Skin of body (tissue), 2 donors: ENCODE measurements around the gene BMPR1B. TPM values are rescaled to one million over a fixed set of nuclear protein-coding genes. Genes with fewer than 3 reads are reported as not detected.

Experiments used
- DNase-seq: peaks from one replicate; lab custom pipeline; 2025; lab: John Stamatoyannopoulos, UW
- total RNA-seq: library from RNA; depleted of rRNA; stranded (reverse); fragments of >200 nt; gene quantifications from one replicate; pipeline ENCODE4 v1.2.3, GENCODE V29; 2014

Gene BMPR1B
- total RNA-seq, 1 donor from 2014 or later: 4.5 TPM

- DNase-seq: no peak
Measured at GRCh38 chr4:94763005-94763404, 5.2 kb downstream of the BMPR1B start.

GRCh38 chr4:94763500-94763899 lies 5.7 kb downstream of the BMPR1B start:
- no peak for DNase-seq

- no peak for DNase-seq
Measured at GRCh38 chr4:94764069-94764468, 6.3 kb downstream of the BMPR1B start.

- DNase-seq: no peak
Measured at GRCh38 chr4:94765174-94765573, 7.4 kb downstream of the BMPR1B start.

- no peak for DNase-seq
Measured at GRCh38 chr4:94765648-94766047, 7.9 kb downstream of the BMPR1B start.

- no peak for DNase-seq
Measured at GRCh38 chr4:94766856-94767255, 9.1 kb downstream of the BMPR1B start.

GRCh38 chr4:94767446-94767845 lies 9.7 kb downstream of the BMPR1B start:
- DNase-seq: no peak

GRCh38 chr4:94782707-94783106 lies 25.0 kb downstream of the BMPR1B start:
- no peak for DNase-seq

- DNase-seq: no peak
Measured at GRCh38 chr4:94791701-94792100, 33.9 kb downstream of the BMPR1B start.

- DNase-seq: no peak
Measured at GRCh38 chr4:94798808-94799207, 41.1 kb downstream of the BMPR1B start.

GRCh38 chr4:94801016-94801415 lies 43.3 kb downstream of the BMPR1B start:
- DNase-seq: no peak

- no peak for DNase-seq
Measured at GRCh38 chr4:94802091-94802490, 44.3 kb downstream of the BMPR1B start.

- DNase-seq: no peak
Measured at GRCh38 chr4:94803181-94803580, 45.4 kb downstream of the BMPR1B start.

- DNase-seq: no peak
Measured at GRCh38 chr4:94804650-94805049, 46.9 kb downstream of the BMPR1B start.

- no peak for DNase-seq
Measured at GRCh38 chr4:94806376-94806775, 48.6 kb downstream of the BMPR1B start.

- DNase-seq: no peak
Measured at GRCh38 chr4:94811643-94812042, 53.9 kb downstream of the BMPR1B start.

- no peak for DNase-seq
Measured at GRCh38 chr4:94813221-94813620, 55.5 kb downstream of the BMPR1B start.

GRCh38 chr4:94814237-94814636 lies 56.5 kb downstream of the BMPR1B start:
- no peak for DNase-seq

- DNase-seq: no peak
Measured at GRCh38 chr4:94819371-94820168, 61.8 kb downstream of the BMPR1B start.

- DNase-seq: no peak
Measured at GRCh38 chr4:94826206-94826605, 68.5 kb downstream of the BMPR1B start.

GRCh38 chr4:94827481-94828110 lies 69.8 kb downstream of the BMPR1B start:
- DNase-seq: no peak

GRCh38 chr4:94828882-94829281 lies 71.1 kb downstream of the BMPR1B start:
- DNase-seq: no peak

- DNase-seq: no peak
Measured at GRCh38 chr4:94831607-94832006, 73.9 kb downstream of the BMPR1B start.
